Measurements from ENCODE around the gene ICA1.

The ICA1 gene

DNA sequence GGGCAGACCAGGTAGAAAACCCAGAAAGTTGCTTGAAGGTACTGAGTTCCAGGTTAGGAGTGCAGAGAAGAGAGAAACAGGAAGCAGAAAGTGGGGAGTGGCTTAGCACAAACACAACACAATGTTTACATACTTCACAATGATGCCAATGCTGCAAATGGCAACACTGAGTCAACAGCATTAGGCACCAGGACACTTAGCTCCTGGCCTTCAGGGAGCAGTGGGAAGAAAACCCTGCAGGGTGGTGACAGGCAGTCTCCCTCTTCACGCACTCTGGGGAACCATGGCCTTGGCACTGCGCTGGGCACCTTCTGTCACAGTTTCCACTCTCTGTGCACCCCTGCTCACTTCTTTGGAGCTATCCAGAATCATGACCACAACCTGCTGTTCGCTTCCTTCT lies 7.3 kb downstream of the ICA1 start:
- TF ChIP-seq GATA2 (IDR thresholded peaks at IDR 0.05; ENCODE audit: low read depth, low read length) (no peak), GATA3 (IDR thresholded peaks at IDR 0.05; ENCODE audit: low read depth, low read length) (no peak)

- no peak for TF ChIP-seq GATA3 (IDR thresholded peaks at IDR 0.05; ENCODE audit: low read depth, low read length)
- no peak for TF ChIP-seq GATA2 (IDR thresholded peaks at IDR 0.05; ENCODE audit: low read depth, low read length)
These were observed 7.8 kb downstream of the ICA1 start for GRCh38 chr7:8254215-8254614.

DNA sequence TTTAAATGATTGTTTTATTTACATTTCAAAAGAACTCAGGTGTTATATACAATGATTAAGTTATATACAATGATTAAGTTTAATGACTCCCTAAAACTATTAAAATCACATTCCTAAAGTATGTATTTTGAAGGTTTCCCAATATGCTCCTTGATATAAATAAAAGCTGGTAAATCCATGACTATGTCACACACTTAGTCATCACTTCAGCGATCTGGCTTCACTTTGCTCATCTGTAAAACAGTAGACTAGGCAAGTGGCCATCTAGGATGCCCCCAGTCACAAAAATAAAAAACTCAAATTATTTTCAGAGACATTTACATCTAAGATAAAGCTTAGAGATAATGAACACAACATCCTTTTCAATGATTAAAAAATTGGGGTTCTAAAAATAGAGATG lies 10.8 kb downstream of the ICA1 start:
- no peak for TF ChIP-seq GATA2 (IDR thresholded peaks at IDR 0.05; ENCODE audit: low read depth, low read length)
- TF ChIP-seq GATA3 (IDR thresholded peaks at IDR 0.05; ENCODE audit: low read depth, low read length) = no peak

DNA sequence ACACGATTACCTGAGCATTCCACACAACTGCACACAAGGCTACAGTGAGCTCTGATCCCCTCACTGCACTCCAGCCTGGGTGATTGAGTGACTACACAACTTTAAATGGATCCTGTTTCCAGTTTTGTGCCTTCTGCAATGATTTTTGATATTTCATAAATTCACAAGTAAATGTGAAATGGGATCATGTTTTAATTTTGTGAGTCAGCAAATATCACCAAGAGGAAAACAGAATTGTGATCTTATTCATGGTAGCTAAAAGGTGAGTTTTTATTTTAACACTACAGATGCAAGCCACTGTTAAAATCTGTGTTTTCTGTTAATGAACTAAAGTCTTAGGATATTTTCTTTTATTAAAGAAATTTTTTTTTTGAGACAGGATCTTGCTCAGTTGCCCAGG lies 11.4 kb downstream of the ICA1 start:
- TF ChIP-seq GATA3 (IDR thresholded peaks at IDR 0.05; ENCODE audit: low read depth, low read length) = no peak
- TF ChIP-seq GATA2 (IDR thresholded peaks at IDR 0.05; ENCODE audit: low read depth, low read length) = no peak

DNA sequence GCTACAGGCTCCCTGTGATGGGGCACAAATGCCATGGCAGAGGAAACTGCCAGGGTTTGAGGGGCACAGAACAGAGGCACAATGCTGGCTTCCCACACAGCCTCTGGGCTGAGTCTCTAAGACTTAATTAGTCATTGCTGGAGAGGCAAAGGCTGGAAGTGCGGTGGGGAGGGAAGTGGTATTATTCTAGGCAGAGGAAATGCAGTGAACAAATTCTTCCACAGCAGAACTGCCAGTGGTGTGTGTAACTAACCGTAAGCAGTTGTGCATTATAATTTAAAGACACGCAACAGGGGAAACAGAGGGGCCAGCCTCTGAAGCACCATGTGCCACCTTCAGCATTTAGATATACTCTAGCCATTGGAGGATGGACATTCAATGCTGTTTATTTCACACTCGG lies 12.8 kb downstream of the ICA1 start:
- TF ChIP-seq GATA3 (IDR thresholded peaks at IDR 0.05; ENCODE audit: low read depth, low read length) (no peak), GATA2 (IDR thresholded peaks at IDR 0.05; ENCODE audit: low read depth, low read length) (no peak)

- TF ChIP-seq GATA2 (IDR thresholded peaks at IDR 0.05; ENCODE audit: low read depth, low read length) (no peak), GATA3 (IDR thresholded peaks at IDR 0.05; ENCODE audit: low read depth, low read length) (no peak)
These were observed 15.9 kb downstream of the ICA1 start for GRCh38 chr7:8246020-8246419.

DNA sequence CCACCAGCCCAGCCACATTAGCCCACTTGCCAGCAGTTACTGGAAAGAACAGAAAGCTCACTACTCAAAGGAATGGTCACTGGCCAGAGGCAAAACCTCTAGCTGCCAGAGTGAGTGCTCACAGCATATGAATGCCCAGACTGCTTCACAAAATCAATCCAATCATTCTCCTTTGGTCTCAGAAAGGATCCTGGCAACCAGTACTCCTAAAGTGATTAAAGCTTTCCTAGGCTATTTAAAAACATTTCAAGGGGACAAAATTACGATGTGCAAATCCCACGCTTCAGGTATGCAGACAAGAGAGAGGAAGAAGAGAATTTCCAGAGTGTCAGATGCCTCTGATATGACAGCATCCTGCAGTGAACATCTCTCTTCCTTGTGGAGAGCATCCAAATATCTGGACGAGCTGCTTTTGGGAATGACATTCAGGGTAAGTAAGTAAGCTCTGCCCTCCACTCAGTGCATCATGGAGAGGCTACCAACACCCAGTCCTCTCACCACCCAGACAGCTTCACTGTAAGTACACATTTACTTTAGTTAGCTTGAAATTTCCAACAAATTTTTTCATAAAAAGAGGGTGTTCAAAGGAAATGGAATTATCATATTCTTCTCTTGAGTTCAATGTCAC lies 25.1 kb downstream of the ICA1 start:
- TF ChIP-seq GATA2 (IDR thresholded peaks at IDR 0.05; ENCODE audit: low read depth, low read length) = peak; percentile 55
- TF ChIP-seq GATA3 (IDR thresholded peaks at IDR 0.05; ENCODE audit: low read depth, low read length) = no peak

GRCh38 chr7:8232999-8233847 lies 28.7 kb downstream of the ICA1 start:
- TF ChIP-seq GATA3 (IDR thresholded peaks at IDR 0.05; ENCODE audit: low read depth, low read length) = 0 out of 2 replicates have a peak, but pooled peaks have one; percentile 23
- peak; percentile 10; the same call in 1 of the 2 replicates for TF ChIP-seq GATA2 (IDR thresholded peaks at IDR 0.05; ENCODE audit: low read depth, low read length)

DNA sequence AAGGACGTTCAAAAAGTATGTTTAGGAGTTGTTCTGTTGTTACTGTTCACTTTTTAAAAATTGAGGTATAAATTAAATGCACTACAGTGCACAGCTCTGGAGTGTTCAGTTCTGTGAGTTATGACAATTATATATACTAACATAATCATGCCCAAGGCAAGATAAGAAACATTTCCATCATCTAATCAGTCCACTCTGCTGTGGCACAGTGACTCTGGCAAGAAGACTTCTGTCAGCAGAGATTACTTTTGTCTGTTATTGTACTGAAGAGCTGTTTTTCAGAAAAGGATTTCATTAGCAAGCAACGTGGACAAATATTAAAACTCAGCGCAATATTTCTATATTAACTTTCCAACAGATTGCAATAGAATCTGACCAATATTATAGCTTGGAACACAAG lies 32.0 kb downstream of the ICA1 start:
- TF ChIP-seq GATA3 (IDR thresholded peaks at IDR 0.05; ENCODE audit: low read depth, low read length) (peak; percentile 85), GATA2 (IDR thresholded peaks at IDR 0.05; ENCODE audit: low read depth, low read length) (peak; percentile 81; the same call in 1 of the 2 replicates)

DNA sequence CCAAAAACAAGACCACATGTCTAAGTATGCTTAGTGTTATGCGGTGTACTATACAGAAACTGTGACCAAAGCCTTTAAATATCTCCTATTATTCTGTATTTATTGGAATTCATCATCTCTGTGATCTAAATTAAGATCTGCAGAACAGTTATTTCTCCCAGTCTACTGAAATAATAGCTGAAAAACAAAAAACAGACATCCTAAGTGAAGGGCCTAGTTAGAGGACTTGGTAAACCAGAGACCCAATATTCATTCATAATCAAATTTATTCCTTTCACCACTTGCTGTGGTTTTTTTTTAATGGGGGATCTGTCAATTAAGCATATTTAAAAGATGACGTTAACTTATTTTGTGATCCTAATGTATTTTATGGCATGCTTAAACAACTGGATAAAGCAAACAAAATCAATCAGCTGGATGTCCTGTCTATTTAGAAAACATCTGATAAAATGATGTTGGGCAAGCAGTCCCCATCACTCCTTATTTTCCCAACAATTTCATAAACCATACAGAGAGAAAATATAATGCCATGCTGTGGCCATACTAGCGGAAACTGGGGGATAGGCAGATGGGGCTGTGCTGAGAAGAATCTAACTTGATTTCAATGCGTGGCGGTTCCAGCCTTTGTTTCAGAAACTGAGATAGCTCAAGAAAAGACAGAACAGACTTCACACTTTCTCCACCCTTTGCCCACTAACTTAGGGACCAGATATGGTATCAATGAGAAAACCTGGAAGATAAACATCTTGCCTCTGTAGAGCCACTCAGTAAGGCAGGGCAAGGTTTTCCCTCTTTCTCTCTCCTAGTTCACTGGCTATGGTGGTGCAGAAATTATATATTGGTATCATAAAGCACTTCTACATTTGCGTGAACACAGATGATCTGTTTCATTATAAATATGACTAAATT lies 32.9 kb downstream of the ICA1 start:
- TF ChIP-seq GATA3 (IDR thresholded peaks at IDR 0.05; ENCODE audit: low read depth, low read length) (peak; percentile 99), GATA2 (IDR thresholded peaks at IDR 0.05; ENCODE audit: low read depth, low read length) (peak; percentile 94)

DNA sequence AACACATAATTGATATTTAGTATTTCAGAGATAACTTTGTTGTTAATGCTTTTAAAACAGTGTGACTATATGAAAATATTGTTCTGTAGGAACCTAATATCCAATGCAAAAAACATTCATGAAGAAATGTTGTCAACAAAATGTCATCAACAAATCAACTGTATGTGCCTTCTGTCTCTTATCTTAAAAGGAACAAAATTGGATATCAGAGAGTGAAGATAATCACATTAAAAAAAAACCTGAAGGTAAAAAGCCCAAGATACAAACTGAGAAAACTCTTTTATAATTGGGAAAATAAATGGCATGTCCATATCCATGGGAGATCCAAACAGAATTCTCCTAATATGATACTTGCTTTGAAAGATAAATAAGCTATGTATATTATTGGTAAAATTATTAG lies 33.9 kb downstream of the ICA1 start:
- no peak for TF ChIP-seq GATA3 (IDR thresholded peaks at IDR 0.05; ENCODE audit: low read depth, low read length)
- no peak for TF ChIP-seq GATA2 (IDR thresholded peaks at IDR 0.05; ENCODE audit: low read depth, low read length)

- TF ChIP-seq GATA2 (IDR thresholded peaks at IDR 0.05; ENCODE audit: low read depth, low read length) (no peak), GATA3 (IDR thresholded peaks at IDR 0.05; ENCODE audit: low read depth, low read length) (no peak)
These were observed 34.7 kb downstream of the ICA1 start for GRCh38 chr7:8227261-8227660.

- 0 out of 2 replicates have a peak, but pooled peaks have one; percentile 28 for TF ChIP-seq GATA2 (IDR thresholded peaks at IDR 0.05; ENCODE audit: low read depth, low read length)
- TF ChIP-seq GATA3 (IDR thresholded peaks at IDR 0.05; ENCODE audit: low read depth, low read length) = no peak
These were observed 35.5 kb downstream of the ICA1 start for GRCh38 chr7:8226501-8226900.

GRCh38 chr7:8221567-8221966 lies 40.4 kb downstream of the ICA1 start:
- TF ChIP-seq GATA3 (IDR thresholded peaks at IDR 0.05; ENCODE audit: low read depth, low read length) (no peak), GATA2 (IDR thresholded peaks at IDR 0.05; ENCODE audit: low read depth, low read length) (no peak)
